ENCODE data around the gene KCNQ5.

KCNQ5 gene

DNA sequence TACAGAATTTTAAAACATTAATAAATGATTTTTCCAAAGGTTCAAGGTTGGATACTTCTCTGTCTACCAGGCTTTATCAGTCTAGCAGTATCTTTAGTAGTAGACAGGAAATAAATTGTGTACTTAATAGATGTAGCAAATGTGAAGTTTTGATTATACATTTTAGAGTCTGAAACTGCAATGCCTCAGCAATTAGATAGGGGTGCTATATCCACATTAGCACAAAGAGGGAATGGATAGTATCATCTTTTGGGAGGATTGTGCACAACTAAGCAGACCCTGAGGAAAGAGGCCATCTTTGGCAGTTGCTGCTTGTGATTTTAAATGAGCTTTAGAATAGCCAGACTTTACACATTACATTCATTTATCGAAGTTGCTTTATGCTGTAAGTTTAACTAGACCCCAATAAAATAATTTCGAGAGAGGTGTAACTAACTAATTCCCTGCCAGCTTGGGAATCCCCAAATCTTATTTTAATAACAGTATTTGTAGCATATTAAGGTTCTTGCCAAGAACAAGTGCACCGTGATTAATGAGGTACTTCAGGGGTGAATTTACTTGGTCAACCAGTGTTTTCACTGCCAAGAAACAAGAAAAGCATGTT lies 2.8 kb downstream of the KCNQ5 start:
- Histone ChIP-seq H3K4me1 (ENCODE audit: insufficient read depth, low read length) (no peaks in the 10 kb centered on the region), H3K9me3 (ENCODE audit: control insufficient read depth, insufficient read depth, low read length) (no peaks in the 10 kb centered on the region), H3K9ac (ENCODE audit: low read depth, low read length) (no peak overlapping the region), H3K36me3 (ENCODE audit: insufficient read depth, low read length) (no peaks in the 10 kb centered on the region)

DNA sequence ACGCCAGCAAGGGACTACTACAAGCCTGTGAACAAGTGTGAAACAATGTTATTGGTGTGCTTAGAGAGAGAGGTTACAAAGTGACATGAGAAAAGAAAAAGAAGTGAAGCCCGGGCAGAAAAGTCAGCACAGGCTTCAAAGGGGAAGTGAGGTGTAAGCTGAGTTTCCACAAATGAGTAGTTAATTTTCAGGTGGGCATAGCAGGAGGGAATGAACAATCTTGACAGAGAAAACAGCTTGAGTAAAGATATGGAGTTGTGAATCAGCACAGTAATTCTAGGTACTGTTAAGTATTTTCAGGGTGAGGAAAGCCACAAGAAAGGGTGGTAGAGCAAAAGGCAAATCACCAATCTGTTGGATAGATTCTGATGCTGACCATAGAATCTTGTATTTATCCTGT lies 4.3 kb downstream of the KCNQ5 start:
- no peaks in the 10 kb centered on the region for H3K9me3 ChIP-seq (ENCODE audit: control insufficient read depth, insufficient read depth, low read length)
- no peaks in the 10 kb centered on the region for H3K4me1 ChIP-seq (ENCODE audit: insufficient read depth, low read length)
- H3K9ac ChIP-seq (ENCODE audit: low read depth, low read length), result no peak overlapping the region
- no peaks in the 10 kb centered on the region for H3K36me3 ChIP-seq (ENCODE audit: insufficient read depth, low read length)

DNA sequence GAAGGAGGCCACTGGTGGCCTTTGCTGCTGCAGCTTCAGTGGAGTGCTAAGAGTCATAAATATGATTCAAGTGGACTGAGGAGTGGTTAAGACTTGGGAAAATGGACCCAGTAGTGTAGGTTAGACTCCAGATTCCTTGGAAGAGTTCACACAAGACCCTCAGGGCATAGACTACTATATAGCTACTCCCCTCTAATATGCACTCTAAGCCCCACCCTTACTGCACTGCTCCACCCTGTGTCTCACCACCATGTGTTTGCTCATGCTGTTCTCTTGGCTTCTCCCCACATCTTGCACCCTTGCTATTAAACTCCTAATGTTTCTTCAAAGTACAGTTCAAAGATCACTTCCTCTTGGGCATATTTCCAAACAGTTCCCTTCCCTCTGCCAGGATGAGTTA lies 5.7 kb downstream of the KCNQ5 start:
- no peak overlapping the region for H3K9ac ChIP-seq (ENCODE audit: low read depth, low read length)
- H3K36me3 ChIP-seq (ENCODE audit: insufficient read depth, low read length), result no peaks in the 10 kb centered on the region
- no peaks in the 10 kb centered on the region for H3K4me1 ChIP-seq (ENCODE audit: insufficient read depth, low read length)
- H3K9me3 ChIP-seq (ENCODE audit: control insufficient read depth, insufficient read depth, low read length), result no peaks in the 10 kb centered on the region

DNA sequence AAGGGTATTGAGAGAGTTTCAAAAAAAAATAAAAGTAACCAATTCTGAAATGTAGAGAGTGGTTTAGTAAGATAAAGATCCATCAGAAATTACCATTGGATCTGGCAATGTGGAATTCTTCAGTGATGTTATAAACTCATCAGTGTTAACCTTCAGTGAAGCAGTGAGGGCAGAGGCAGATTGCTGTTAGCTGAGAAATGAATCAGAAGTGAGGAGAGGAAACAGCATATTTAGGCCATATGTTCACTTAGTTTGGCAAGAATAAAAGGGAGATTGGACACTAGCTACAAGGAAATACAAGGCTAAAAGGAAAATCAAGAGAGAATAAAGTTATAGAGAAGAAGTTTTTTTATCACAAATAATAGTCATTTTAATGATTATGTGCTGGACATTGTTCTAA lies 9.6 kb downstream of the KCNQ5 start:
- no peaks in the 10 kb centered on the region for H3K4me1 ChIP-seq (ENCODE audit: insufficient read depth, low read length)
- H3K36me3 ChIP-seq (ENCODE audit: insufficient read depth, low read length), result no peaks in the 10 kb centered on the region

DNA sequence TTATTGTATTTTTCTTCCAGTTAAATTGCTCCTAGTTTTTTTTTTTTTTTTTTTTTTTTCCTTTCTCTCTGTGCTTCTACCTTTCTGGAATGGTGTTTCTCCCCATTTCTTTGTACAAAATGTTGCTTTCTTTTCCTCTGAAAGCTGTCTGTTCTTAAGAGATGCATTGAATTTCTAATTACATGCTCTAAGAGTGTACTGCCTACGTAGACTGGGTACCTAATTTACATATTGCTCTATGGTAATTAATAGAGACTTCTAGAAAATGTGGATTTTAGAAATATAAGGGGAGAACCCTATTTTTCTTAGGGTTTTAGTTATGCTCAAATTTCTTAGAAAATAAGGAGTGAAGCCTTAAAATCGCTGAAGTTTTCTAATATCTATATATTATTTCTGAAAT lies 13.8 kb downstream of the KCNQ5 start:
- no peaks in the 10 kb centered on the region for H3K36me3 ChIP-seq (ENCODE audit: insufficient read depth, low read length)
- no peaks in the 10 kb centered on the region for H3K9me3 ChIP-seq (ENCODE audit: control insufficient read depth, insufficient read depth, low read length)
- H3K9ac ChIP-seq (ENCODE audit: low read depth, low read length), result no peak overlapping the region
- H3K4me1 ChIP-seq (ENCODE audit: insufficient read depth, low read length), result no peaks in the 10 kb centered on the region

More for the DNA sequence above, 9.6 kb downstream of the KCNQ5 start:
- H3K9ac ChIP-seq (ENCODE audit: low read depth, low read length), result no peak overlapping the region
- H3K9me3 ChIP-seq (ENCODE audit: control insufficient read depth, insufficient read depth, low read length), result no peaks in the 10 kb centered on the region

DNA sequence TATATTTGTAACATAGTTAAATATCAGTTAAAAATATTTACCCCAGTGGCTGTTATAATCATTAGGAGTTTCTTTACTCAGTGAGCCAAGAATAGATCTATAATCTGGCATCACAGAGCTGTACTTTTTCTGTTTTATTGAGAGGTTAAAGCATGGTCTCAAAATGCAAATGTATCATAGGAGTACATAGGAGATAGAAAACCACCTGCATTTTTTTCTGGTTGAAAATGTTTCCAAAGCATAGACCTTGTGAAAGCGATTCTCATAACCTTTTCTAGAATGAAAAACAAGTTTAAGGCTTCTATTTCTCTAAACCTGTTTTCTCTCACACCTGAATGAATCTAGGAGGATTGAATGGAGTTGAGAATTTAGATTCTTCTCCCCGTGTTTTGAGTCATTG lies 14.4 kb downstream of the KCNQ5 start:
- Histone ChIP-seq H3K4me1 (ENCODE audit: insufficient read depth, low read length) (no peaks in the 10 kb centered on the region), H3K9ac (ENCODE audit: low read depth, low read length) (no peak overlapping the region), H3K9me3 (ENCODE audit: control insufficient read depth, insufficient read depth, low read length) (no peaks in the 10 kb centered on the region), H3K36me3 (ENCODE audit: insufficient read depth, low read length) (no peaks in the 10 kb centered on the region)

DNA sequence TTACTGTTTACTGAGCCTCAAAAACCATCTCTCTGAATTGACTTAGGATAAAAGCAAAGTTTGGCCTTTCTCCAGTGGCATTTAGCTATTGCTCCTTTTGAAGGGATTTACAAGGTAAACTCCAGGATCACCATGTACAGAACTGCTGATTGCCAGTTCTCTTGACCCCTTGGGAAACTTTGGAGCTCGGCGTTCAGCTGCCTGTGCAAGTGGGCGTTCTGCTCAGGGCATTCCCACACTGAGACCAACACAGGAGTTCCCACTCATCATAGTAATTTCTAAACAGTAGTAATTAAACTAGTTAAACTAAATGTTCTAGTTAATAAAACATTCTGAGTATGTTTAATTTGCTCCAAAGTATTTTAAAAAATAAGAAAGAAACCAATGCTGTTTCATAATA lies 14.9 kb downstream of the KCNQ5 start:
- Histone ChIP-seq H3K4me1 (ENCODE audit: insufficient read depth, low read length) (no peaks in the 10 kb centered on the region), H3K9me3 (ENCODE audit: control insufficient read depth, insufficient read depth, low read length) (no peaks in the 10 kb centered on the region), H3K9ac (ENCODE audit: low read depth, low read length) (no peak overlapping the region), H3K36me3 (ENCODE audit: insufficient read depth, low read length) (no peaks in the 10 kb centered on the region)

DNA sequence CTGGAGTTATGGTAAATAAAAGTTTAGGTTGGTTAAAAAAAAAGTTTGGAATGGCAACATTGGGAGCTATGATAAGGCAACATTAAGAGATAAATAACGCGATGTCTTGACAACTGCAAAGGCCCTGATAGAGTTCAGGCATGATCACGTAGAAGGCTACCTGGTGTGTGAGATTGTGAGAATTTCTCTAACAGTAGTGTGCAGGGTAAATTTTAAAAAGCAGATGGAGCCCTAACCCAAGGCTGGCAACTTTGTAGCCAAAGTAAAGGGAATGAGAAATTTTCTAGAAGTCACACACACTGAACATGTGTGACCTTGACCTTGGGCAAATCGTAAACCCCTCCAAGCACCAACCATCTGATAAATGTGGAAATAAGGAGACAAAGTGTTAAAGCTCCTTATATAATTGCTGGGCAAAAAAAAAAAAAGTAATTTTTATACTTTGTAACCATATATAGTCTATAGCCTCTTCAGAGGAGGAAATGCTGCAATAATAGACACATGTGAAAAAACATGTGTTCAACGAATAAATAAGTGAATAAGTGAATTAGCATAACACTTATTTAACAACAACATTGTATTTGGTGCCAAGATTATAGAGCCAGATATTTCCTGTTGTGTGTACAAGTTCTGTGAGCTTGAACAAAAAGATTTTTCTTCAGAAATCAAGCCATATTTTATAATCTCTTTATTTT lies 18.2 kb downstream of the KCNQ5 start:
- no peak overlapping the region for H3K9ac ChIP-seq (ENCODE audit: low read depth, low read length)
- no peaks in the 10 kb centered on the region for H3K36me3 ChIP-seq (ENCODE audit: insufficient read depth, low read length)
- H3K9me3 ChIP-seq (ENCODE audit: control insufficient read depth, insufficient read depth, low read length), result no peaks in the 10 kb centered on the region
- H3K4me1 ChIP-seq (ENCODE audit: insufficient read depth, low read length), result no peaks in the 10 kb centered on the region

DNA sequence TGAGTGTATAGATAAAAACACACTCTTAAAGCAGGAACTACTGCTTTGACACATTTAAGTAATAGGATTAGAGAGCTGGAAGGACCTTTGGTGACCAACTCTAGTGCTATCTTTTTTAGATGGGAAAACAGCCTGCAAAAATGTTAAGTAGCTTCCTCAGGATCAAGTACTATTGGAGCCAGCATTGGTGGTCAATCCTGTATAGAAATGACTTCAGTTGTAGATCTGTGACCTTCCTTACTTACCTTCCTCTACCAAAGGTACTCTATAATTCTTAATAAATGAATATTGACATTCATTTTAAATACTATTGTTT lies 18.7 kb downstream of the KCNQ5 start:
- no peaks in the 10 kb centered on the region for H3K4me1 ChIP-seq (ENCODE audit: insufficient read depth, low read length)
- no peaks in the 10 kb centered on the region for H3K9me3 ChIP-seq (ENCODE audit: control insufficient read depth, insufficient read depth, low read length)
- no peaks in the 10 kb centered on the region for H3K36me3 ChIP-seq (ENCODE audit: insufficient read depth, low read length)
- no peak overlapping the region for H3K9ac ChIP-seq (ENCODE audit: low read depth, low read length)

DNA sequence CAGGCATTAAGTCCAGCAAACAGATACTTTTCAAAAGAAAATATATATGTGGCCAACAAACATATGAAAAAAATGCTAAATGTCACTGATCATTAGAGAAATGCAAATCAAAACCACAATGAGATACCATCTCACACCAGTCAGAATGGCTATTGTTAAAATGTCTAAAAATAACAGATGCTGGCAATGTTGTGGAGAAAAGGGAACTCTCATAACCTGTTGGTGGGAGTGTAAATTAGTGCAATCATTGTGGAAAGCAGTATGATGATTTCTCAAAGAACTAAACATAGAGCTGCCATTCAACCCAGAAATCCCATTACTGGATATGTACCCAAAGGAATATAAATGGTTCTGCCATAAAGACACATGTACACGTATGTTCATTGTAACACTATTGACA lies 20.6 kb downstream of the KCNQ5 start:
- Histone ChIP-seq H3K9me3 (ENCODE audit: control insufficient read depth, insufficient read depth, low read length) (no peaks in the 10 kb centered on the region), H3K9ac (ENCODE audit: low read depth, low read length) (no peak overlapping the region), H3K36me3 (ENCODE audit: insufficient read depth, low read length) (no peaks in the 10 kb centered on the region), H3K4me1 (ENCODE audit: insufficient read depth, low read length) (no peaks in the 10 kb centered on the region)

DNA sequence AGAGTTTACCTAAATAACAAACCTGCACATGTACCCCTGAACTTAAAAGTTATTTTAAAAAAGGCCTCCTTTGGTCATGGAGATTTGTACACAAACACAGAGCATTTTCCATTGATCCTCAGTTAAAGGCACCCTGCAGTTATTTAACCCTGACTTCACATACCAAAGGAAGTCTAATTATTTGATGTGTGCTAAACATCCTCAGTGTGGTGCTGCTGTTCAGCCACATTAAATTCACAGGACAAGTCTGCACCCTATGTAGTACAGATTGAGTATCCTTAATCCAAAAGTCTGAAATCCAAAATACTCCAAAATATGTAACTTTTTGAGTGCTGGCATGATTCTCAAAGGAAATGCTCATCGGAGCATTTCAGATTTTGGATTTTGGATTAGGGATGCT lies 21.4 kb downstream of the KCNQ5 start:
- H3K36me3 ChIP-seq (ENCODE audit: insufficient read depth, low read length), result no peaks in the 10 kb centered on the region
- no peaks in the 10 kb centered on the region for H3K9me3 ChIP-seq (ENCODE audit: control insufficient read depth, insufficient read depth, low read length)

DNA sequence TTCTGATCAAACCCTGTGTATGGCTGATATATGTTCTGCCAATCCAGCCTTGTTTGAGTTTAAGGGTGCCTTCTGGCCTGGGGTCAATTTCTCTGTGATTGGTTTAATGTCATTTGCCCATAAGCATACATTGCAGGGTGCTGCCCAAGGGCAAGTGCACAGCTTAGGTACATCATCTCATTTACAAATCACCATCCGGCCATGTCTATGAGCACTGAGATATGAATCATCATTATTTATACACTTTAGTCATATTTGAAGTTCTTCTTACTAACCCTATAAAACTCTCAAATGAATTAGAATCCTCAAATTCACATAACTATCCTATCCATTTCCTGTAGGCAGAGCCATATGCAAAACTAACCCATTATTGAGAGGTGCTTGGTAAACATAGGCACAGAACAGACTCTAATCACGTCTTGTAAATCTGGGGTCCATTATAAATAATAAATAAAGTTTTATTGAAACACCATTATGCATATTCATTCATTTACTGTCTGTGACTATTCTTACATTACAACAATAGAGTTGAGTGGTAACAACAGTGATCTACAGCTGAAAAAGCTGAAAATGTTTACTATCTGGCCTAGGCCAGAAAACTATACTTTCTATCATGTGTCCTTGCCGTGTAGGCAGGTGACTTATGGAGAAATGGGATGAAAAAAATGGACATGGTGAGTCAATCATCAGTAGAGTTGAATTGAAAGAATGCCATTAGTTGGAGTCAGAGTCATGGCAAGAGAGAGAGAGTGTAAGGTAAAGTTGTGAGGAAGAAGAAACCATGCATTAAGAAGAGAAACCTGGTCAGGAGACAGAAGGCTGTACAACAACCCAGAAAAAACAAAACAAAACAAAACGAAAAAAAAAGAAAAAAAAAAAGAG lies 25.0 kb downstream of the KCNQ5 start:
- H3K9ac ChIP-seq (ENCODE audit: low read depth, low read length), result no peak overlapping the region

More for the DNA sequence above, 21.4 kb downstream of the KCNQ5 start:
- Histone ChIP-seq H3K9ac (ENCODE audit: low read depth, low read length) (no peak overlapping the region), H3K4me1 (ENCODE audit: insufficient read depth, low read length) (no peaks in the 10 kb centered on the region)

DNA sequence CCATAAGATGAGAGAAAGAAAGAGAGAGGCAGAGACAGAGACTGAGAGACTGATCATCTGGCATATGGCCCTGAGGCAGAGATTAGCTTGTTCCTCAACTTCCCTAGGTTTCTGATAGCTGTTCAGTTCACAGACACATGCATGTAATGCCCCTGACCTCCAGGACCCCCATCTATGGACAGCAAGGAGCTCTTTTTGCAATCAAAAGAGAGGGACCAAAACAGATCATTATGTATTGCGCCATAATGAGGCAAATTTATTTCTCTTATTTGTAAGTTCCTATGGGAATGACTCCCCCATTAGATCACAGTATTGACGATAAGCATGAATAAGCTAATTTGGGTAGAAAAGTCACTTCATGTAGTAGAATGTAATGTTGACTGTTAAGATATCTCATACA lies 25.6 kb downstream of the KCNQ5 start:
- H3K4me1 ChIP-seq (ENCODE audit: insufficient read depth, low read length), result peaks cover 2% of the 10 kb centered on the region; the same call in 1 of the 2 replicates
- H3K9ac ChIP-seq (ENCODE audit: low read depth, low read length), result no peak overlapping the region

More for the DNA sequence above, 25.0 kb downstream of the KCNQ5 start:
- Histone ChIP-seq H3K36me3 (ENCODE audit: insufficient read depth, low read length) (no peaks in the 10 kb centered on the region), H3K4me1 (ENCODE audit: insufficient read depth, low read length) (no peaks in the 10 kb centered on the region), H3K9me3 (ENCODE audit: control insufficient read depth, insufficient read depth, low read length) (no peaks in the 10 kb centered on the region)

DNA sequence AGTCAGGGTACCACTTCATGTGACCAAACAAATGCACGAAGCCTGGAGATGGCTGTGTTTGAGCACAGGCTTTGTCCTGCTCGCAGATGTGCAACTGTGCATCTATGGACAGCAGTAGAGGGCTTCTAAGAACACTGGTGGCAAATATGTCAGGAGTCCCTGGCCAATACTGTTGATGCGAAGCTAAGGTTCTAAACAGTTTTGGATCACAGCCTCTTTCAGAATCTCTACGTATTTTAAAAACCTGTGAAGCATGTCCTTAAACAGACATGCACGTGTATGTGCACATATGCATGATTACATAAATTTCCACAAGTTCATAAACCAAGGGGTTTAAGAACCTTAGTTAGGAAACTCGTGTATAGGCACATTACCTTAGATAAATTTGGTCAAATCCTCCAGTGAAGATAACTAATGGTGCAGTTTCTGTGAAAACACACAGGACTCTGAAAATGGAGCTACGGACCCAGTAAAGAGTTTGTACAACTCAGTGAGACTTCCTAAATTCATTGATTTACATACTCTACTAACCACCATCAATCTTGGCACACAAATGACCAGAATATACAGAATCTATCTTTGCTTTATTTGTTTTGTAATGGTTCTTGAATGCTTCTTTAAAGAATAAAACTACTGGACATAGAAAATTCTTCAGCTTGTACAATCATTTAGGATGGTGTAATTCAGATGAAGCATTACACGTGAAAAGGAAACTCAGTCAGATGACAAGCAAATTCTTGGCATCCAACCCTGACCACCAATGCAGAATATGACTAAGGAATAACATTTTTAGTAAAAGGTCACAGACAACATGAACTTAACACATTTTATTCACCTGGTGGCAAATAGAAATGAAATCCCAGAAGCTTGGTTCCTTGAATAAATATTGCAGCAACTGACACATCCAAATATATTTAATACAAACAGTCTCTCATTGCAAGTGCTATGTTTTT lies 27.4 kb downstream of the KCNQ5 start:
- Histone ChIP-seq H3K4me1 (ENCODE audit: insufficient read depth, low read length) (peaks cover 5% of the 10 kb centered on the region; the same call in 1 of the 2 replicates), H3K36me3 (ENCODE audit: insufficient read depth, low read length) (no peaks in the 10 kb centered on the region), H3K9ac (ENCODE audit: low read depth, low read length) (no peak overlapping the region), H3K9me3 (ENCODE audit: control insufficient read depth, insufficient read depth, low read length) (no peaks in the 10 kb centered on the region)

More for the DNA sequence above, 25.6 kb downstream of the KCNQ5 start:
- H3K9me3 ChIP-seq (ENCODE audit: control insufficient read depth, insufficient read depth, low read length), result no peaks in the 10 kb centered on the region
- H3K36me3 ChIP-seq (ENCODE audit: insufficient read depth, low read length), result no peaks in the 10 kb centered on the region
